ENCODE data around the gene RNASE4. TPM values are rescaled to one million over a fixed set of nuclear protein-coding genes. Genes with fewer than 3 reads are reported as not detected.
"Not testable (repeated sequence)": the region's sequence is repeated elsewhere in the genome, so short reads cannot be mapped to it uniquely, and the experiment has no call there.

RNASE4 gene
- total RNA-seq, 1 donor from 2014 or later: 6.3 TPM

GRCh38 chr14:20698018-20698329 is 13.6 kb downstream of the RNASE4 start:
- TF ChIP-seq CTCF (IDR thresholded peaks at IDR 0.05; ENCODE audit: insufficient read depth, low read depth, low read length): no peak
- TF ChIP-seq EZH2 (IDR thresholded peaks at IDR 0.05; ENCODE audit: insufficient read depth, low read length): no peak
- Histone ChIP-seq H3K4me2 (ENCODE audit: low read length) (no peak overlapping the region), H3K9ac (ENCODE audit: low read length) (no peak overlapping the region), H3K4me1 (ENCODE audit: insufficient read depth, low read length) (no peaks in the 10 kb centered on the region), H3K36me3 (ENCODE audit: insufficient read depth, low read length) (no peaks in the 10 kb centered on the region), H3K9me3 (ENCODE audit: insufficient read depth, low read depth, low read length) (no peaks in the 10 kb centered on the region), H3K79me2 (ENCODE audit: insufficient read depth, low read length) (no peaks in the 10 kb centered on the region), H2AFZ (ENCODE audit: low read depth, low read length) (no peak overlapping the region), H3K27me3 (ENCODE audit: insufficient read depth, low read length) (no peaks in the 10 kb centered on the region), H4K20me1 (ENCODE audit: insufficient read depth, low read length) (no peaks in the 10 kb centered on the region), H3K4me3 (ENCODE audit: insufficient read depth, low read depth, low read length) (no peak overlapping the region), H3K27ac (ENCODE audit: low read depth, low read length) (no peak overlapping the region)
- Mint-ChIP-seq H3K27ac (ENCODE audit: unreplicated experiment) (no peak overlapping the region), H3K4me3 (ENCODE audit: unreplicated experiment) (no peak overlapping the region), H3K36me3 (ENCODE audit: low read depth, unreplicated experiment) (no peaks in the 10 kb centered on the region), H3K9me3 (ENCODE audit: unreplicated experiment) (no peaks in the 10 kb centered on the region), H3K4me1 (ENCODE audit: low read depth, unreplicated experiment) (no peaks in the 10 kb centered on the region), H3K27me3 (ENCODE audit: low read depth, unreplicated experiment) (no peaks in the 10 kb centered on the region)
- no peak for DNase-seq (ENCODE audit: low read depth)
- no peak for FAIRE-seq

GRCh38 chr14:20698934-20699333 is 14.6 kb downstream of the RNASE4 start:
- no peak for FAIRE-seq
- Histone ChIP-seq H4K20me1 (ENCODE audit: insufficient read depth, low read length) (no peaks in the 10 kb centered on the region), H3K27me3 (ENCODE audit: insufficient read depth, low read length) (no peaks in the 10 kb centered on the region), H3K27ac (ENCODE audit: low read depth, low read length) (no peak overlapping the region), H3K4me3 (ENCODE audit: insufficient read depth, low read depth, low read length) (no peak overlapping the region), H3K9me3 (ENCODE audit: insufficient read depth, low read depth, low read length) (no peaks in the 10 kb centered on the region), H2AFZ (ENCODE audit: low read depth, low read length) (no peak overlapping the region), H3K36me3 (ENCODE audit: insufficient read depth, low read length) (no peaks in the 10 kb centered on the region), H3K4me1 (ENCODE audit: insufficient read depth, low read length) (no peaks in the 10 kb centered on the region), H3K79me2 (ENCODE audit: insufficient read depth, low read length) (no peaks in the 10 kb centered on the region), H3K4me2 (ENCODE audit: low read length) (no peak overlapping the region), H3K9ac (ENCODE audit: low read length) (no peak overlapping the region)
- DNase-seq (ENCODE audit: low read depth): no peak
- no peak overlapping the region for H3K27ac Mint-ChIP-seq (ENCODE audit: unreplicated experiment)
- no peaks in the 10 kb centered on the region for H3K36me3 Mint-ChIP-seq (ENCODE audit: low read depth, unreplicated experiment)
- no peaks in the 10 kb centered on the region for H3K4me1 Mint-ChIP-seq (ENCODE audit: low read depth, unreplicated experiment)
- TF ChIP-seq EZH2 (IDR thresholded peaks at IDR 0.05; ENCODE audit: insufficient read depth, low read length) (no peak), CTCF (IDR thresholded peaks at IDR 0.05; ENCODE audit: insufficient read depth, low read depth, low read length) (no peak)
- no peak overlapping the region for H3K4me3 Mint-ChIP-seq (ENCODE audit: unreplicated experiment)
- H3K27me3 Mint-ChIP-seq (ENCODE audit: low read depth, unreplicated experiment): no peaks in the 10 kb centered on the region
- H3K9me3 Mint-ChIP-seq (ENCODE audit: unreplicated experiment): no peaks in the 10 kb centered on the region

GRCh38 chr14:20699931-20700330 is 15.6 kb downstream of the RNASE4 start:
- Histone ChIP-seq H2AFZ (ENCODE audit: low read depth, low read length) (no peak overlapping the region), H3K4me2 (ENCODE audit: low read length) (no peak overlapping the region), H3K4me1 (ENCODE audit: insufficient read depth, low read length) (no peaks in the 10 kb centered on the region), H3K79me2 (ENCODE audit: insufficient read depth, low read length) (no peaks in the 10 kb centered on the region), H4K20me1 (ENCODE audit: insufficient read depth, low read length) (no peaks in the 10 kb centered on the region), H3K9ac (ENCODE audit: low read length) (no peak overlapping the region), H3K27me3 (ENCODE audit: insufficient read depth, low read length) (no peaks in the 10 kb centered on the region), H3K27ac (ENCODE audit: low read depth, low read length) (no peak overlapping the region), H3K36me3 (ENCODE audit: insufficient read depth, low read length) (no peaks in the 10 kb centered on the region), H3K4me3 (ENCODE audit: insufficient read depth, low read depth, low read length) (no peak overlapping the region), H3K9me3 (ENCODE audit: insufficient read depth, low read depth, low read length) (no peaks in the 10 kb centered on the region)
- H3K4me3 Mint-ChIP-seq (ENCODE audit: unreplicated experiment): no peak overlapping the region
- FAIRE-seq: no peak
- no peaks in the 10 kb centered on the region for H3K36me3 Mint-ChIP-seq (ENCODE audit: low read depth, unreplicated experiment)
- H3K4me1 Mint-ChIP-seq (ENCODE audit: low read depth, unreplicated experiment): no peaks in the 10 kb centered on the region
- TF ChIP-seq EZH2 (IDR thresholded peaks at IDR 0.05; ENCODE audit: insufficient read depth, low read length) (no peak), CTCF (IDR thresholded peaks at IDR 0.05; ENCODE audit: insufficient read depth, low read depth, low read length) (no peak)
- DNase-seq (ENCODE audit: low read depth): no peak
- H3K27me3 Mint-ChIP-seq (ENCODE audit: low read depth, unreplicated experiment): no peaks in the 10 kb centered on the region
- H3K27ac Mint-ChIP-seq (ENCODE audit: unreplicated experiment): no peak overlapping the region
- H3K9me3 Mint-ChIP-seq (ENCODE audit: unreplicated experiment): no peaks in the 10 kb centered on the region

- H3K4me1 ChIP-seq (ENCODE audit: insufficient read depth, low read length); H3K27ac ChIP-seq (ENCODE audit: low read depth, low read length); H3K9me3 ChIP-seq (ENCODE audit: insufficient read depth, low read depth, low read length); H3K4me1 Mint-ChIP-seq (ENCODE audit: low read depth, unreplicated experiment); H3K27me3 Mint-ChIP-seq (ENCODE audit: low read depth, unreplicated experiment); H3K4me3 ChIP-seq (ENCODE audit: insufficient read depth, low read depth, low read length); H3K4me2 ChIP-seq (ENCODE audit: low read length); H3K27me3 ChIP-seq (ENCODE audit: insufficient read depth, low read length); H4K20me1 ChIP-seq (ENCODE audit: insufficient read depth, low read length); H3K36me3 Mint-ChIP-seq (ENCODE audit: low read depth, unreplicated experiment); FAIRE-seq; H3K36me3 ChIP-seq (ENCODE audit: insufficient read depth, low read length); H3K9ac ChIP-seq (ENCODE audit: low read length); H3K27ac Mint-ChIP-seq (ENCODE audit: unreplicated experiment); H3K9me3 Mint-ChIP-seq (ENCODE audit: unreplicated experiment); H3K79me2 ChIP-seq (ENCODE audit: insufficient read depth, low read length); H2AFZ ChIP-seq (ENCODE audit: low read depth, low read length); DNase-seq (ENCODE audit: low read depth): not testable (repeated sequence)
- peak overlapping the region; percentile 20 for H3K4me3 Mint-ChIP-seq (ENCODE audit: unreplicated experiment)
Measured at GRCh38 chr14:20700965-20701364, 16.6 kb downstream of the RNASE4 start.

All from astrocyte (in vitro differentiated cells and primary cell).